ENCODE results near the gene MTERF4.

The MTERF4 gene

DNA sequence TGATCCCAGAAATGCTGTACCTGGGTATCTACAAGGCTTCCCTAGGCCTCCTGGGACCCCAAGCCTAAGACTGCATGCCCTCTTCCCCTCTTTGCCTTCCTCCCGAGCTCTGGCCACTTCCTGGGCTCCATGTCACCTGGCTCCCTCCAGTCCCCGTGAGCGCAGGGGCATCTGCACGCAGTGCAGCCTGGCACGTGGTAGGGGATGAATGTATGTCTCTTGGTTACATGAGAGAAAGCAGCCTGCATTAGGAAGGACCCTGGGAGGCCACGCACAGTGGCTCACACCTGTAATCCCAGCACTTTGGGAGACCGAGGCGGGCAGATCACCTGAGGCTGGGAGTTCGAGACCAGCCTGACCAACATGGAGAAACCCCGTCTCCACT, 31.3 kb upstream of the MTERF4 start:
- no peak for DNase-seq

DNA sequence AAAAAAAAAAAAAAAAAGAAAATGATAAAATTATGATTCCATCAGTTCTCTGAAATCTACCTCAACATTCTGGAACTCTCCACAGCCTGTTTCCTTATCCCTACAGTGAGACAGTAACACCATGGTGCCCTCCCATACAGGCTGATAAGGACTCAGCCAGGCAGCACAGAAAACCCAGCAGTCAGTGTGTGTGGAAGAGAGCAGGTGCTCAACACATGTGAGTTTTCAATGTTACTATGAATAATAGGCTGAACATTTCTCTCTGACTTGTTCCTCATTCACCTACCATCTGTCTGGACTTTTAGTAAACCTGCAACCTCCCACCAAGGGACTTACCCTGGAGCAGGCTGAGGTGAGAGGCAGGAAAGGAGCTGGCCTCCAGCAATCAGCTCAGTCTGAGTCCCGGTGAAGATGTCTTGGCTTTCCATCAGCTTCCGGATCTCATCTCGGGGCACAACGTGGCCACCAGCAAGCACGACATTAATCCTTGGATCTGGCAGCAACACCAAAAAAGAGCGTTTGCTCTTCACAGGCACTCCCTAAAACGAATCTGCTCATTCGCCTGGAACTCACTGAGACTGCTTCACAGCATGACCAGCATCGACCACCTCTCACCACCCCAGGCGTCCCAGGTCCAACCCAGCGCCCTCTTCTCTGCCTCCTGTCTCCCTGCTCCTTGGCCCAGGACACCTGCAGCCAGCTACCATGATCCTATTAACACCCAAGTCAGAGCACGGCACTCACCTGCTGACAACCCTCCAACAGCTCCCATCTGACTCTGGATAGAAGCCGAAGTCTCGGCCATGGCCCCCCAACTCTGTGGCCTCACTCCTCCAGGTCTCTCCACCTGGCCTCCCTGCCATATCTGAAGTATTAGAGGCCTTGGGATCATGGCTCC, 30.7 kb upstream of the MTERF4 start:
- DNase-seq: no peak

DNA sequence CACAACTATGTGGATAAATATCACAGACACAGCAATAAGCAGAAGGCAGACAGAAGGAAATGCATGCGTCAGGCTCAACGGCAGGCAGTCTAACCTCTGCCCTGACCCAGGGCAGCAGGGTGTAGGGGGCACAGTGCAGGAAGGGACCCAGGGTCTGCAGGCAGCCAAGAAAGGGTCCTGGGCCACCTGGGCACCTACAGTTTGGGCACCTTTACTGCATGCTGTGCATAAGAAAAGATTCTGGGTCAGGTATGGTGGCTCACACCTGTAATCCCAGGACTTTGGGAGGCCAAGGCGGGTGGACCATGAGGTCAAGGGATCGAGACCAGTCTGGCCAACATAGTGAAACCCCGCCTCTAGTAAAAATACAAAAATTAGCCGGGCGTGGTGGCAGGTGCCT, 29.4 kb upstream of the MTERF4 start:
- DNase-seq: no peak

DNA sequence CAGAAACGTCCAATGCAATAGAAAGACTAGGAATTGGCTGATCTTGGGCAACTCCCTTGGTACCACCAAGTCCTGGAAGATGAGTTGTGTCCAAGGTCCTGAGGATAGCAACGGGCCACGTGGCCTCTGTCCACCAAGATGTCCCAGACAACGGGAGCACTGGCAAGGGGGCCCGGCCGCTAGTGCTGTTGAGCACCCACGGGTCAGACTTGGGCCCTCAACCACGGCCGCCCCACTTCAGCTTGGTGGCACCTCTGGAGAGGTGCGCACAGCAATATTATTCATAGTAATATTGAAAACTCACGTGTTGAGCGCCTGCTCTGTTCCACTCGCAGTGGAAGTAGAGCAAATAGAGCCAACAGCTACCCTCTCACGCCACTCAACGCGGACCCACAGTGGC, 28.2 kb upstream of the MTERF4 start:
- DNase-seq: no peak

DNA sequence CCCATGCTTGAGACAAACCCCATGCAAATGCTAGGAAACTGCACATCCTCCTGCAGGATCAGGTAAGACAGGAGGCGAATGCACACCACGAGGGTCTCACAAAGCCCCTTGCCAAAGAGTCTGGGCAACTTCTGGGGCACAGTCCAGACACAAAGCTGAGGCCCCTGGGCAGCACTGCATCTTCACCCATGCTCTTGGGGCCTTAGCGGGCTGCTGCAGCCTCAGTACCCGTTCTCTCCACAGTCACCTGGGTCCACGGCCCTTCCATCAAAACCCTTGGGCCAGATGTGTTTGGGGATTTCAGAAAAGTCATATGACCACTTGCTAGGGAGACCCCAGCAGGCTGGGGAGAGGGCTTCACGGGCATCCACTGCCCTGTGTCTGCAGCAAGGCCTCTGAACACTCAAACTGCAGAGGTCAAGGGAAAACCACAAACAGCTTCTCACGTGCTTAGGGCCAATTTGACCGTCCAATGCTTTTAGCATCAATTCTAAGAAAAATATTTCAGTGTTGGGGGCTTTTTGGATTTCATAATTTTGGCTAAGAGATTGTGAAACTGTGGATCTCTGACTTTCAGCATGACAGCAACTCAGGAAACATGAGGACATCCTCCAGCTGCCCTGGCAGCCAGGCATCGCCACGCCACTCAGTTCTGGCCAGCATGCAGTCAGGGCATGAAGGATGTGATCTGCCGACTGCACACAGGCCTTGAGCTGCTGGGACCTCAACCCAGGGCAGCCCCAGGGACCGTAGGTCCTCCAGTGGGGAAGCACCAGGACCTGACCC, 27.2 kb upstream of the MTERF4 start:
- DNase-seq: no peak

DNA sequence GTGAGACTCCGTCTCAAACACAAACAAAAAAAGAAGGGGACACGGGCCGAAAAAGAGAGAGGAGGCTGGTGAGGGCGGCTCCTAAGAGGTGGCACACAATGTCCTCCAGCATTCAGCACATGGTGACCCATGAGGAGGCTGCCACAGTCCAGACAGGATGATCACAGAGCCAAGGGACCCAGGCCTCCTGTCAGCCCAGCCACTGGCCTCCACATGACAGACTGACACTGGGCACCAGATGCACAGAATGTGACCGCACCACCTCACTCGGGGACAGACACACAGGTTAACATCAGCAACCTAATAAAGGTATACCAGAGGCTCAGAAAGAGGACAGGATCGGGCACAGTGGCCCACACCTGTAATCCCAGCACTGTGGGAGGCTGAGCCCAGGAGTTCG, 26.2 kb upstream of the MTERF4 start:
- no peak for DNase-seq

DNA sequence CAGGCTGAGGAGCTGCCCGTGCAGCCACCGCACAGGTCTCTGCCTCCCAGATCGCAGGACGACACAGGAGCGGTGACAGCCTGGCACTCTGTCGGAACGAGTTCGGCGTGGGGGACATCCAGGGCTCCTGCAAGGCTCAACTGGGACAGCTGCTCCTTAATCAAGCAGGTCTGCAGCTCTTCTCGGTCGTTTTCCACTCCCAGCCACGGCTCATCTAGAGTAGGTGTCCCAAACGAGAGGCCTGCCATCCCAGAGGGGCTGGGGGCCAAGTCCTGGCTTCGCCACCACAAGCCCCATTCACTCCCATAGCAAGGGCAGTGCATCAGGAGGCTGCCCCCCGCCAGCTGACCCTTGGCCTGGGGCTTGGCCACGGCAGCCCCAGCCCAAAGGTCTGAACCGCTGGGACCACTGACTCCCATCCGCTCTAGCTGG, 24.7 kb upstream of the MTERF4 start:
- no peak for DNase-seq

DNA sequence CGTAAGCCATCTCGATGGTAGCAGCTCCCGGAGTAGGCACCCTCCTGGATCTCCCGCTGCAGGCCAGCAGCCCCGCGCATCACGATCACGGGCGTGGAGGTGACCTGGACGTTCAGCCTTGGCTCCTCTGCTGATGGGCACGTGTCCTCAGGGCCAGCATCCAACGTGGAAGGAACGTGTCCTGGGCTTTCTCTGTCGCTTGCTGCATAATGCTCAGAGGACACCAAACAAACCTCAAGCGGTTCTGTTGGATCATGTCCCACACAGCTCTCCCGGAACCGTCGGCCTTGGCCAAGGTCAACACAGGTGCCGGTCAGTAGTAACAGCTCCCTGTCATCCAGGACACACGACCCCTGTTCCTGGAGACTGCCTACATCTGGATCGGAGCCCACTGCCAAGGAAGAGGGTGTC, 24.1 kb upstream of the MTERF4 start:
- DNase-seq: no peak

DNA sequence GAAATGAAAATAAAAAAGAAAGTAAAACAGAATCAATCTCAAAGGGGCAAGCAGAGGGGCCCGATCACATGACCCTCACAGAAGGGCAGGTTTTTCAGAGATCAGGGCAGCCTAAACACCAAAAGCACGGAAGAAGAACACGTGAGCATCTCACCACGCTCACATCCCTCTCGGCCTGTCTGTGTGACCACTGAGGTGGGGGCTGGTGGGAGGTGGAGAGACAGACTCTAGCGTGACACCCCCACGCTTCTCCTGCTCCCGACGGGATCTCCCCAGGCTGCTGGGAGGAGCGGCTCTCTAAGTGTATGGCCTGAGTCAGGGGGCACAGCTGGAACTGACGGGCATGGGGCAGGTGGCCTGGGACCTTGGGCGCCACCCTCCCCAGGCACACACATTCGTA, 23.5 kb upstream of the MTERF4 start:
- no peak for DNase-seq

DNA sequence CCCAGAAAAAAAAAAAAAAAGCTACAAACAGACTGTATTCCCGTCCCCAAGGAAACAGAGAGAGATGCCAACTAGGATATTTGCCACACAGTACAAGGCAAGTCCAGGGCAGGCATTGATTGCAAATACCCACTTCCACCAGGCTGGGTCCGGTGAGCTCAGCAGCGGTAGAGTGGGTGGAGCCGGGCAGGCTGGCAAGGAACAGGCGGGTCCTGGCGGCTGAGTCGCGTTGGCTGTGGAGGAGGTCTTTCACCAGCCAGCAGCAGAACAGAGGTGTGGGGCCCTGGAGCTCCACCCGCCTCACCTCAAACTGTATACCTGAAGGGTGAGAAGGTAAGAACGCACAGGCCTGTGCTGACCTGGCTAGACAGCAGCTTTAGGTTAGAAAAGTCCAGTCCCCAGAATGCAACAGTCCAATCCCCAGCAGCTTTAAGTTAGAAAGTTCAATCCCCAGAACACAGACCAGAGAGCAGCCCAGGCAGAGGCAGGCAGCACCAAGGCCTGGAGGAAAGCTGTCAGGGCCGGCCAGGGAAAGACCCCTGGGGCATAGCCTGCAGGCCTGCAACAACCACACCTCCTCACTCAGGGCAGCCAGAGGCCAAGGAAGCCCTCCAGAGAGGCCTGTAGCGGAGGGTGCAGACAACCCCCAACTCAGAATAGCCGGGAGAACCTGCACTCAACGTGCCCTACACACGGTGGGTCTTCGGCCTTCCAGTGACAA, 21.9 kb upstream of the MTERF4 start:
- no peak for DNase-seq

DNA sequence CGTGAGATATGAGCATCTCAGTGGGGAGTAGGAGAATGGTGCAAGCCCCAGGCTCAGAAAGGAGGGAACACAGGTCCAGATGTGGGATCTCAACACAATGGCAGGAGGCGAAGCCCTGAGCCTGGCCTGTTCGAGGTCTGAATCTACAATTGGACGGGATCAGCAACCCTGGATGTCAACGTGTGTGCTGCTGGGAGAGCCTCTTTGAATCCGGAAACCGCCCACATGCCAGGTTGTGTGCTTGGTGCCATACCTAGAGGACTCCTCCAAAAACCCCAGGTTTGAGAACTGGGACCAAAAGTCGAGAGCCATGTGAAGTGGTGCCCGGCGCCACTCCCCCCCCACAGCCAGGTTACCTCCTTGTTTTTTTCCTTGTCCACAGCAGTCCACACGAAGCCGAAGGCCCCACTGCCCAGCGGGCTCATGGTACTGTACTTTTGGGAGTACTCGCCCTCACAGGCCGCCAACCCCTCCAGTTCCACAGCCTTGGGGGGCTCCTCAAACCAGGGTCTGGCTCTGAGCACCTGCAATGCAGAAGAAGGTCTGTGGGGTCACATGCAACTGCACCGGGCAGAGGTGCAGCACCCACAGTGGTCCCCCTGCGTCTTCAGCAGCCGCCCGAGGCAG, 20.4 kb upstream of the MTERF4 start:
- DNase-seq: no peak

DNA sequence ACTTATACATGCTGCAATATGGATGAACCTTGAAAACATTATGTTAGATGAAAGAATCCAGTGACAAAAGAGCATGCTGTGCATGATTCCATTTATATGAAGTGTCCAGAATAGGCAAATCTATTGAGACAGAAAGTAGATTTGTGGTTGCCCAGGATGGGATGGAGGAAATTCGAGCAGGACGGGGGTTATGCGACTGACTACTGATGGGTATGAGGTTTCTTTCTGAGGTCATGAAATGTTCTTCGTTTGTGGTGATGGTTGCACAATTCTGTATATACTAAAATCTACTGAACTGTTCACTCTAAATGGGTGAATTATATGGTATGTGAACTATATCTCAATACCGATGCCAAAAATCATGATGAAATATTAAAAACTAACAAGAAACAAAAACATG, 18.9 kb upstream of the MTERF4 start:
- DNase-seq: no peak

DNA sequence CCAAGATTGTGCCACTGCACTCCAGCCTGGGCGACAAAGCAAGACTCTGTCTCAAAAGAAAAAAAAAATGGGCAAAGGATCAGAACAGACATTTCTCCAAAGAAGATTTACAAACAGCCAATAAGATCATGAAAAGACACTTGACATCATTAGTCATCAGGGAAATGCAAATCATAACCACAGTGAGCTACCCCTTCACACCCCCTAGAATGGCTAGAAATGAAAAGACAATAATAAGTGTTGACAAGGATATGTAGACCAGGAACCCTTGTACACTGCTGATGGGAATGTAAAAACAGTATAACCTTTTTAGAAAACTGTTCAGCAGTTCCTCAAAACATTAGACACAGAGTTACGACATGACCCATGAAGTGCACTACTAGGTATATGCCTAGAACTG, 18.4 kb upstream of the MTERF4 start:
- no peak for DNase-seq

DNA sequence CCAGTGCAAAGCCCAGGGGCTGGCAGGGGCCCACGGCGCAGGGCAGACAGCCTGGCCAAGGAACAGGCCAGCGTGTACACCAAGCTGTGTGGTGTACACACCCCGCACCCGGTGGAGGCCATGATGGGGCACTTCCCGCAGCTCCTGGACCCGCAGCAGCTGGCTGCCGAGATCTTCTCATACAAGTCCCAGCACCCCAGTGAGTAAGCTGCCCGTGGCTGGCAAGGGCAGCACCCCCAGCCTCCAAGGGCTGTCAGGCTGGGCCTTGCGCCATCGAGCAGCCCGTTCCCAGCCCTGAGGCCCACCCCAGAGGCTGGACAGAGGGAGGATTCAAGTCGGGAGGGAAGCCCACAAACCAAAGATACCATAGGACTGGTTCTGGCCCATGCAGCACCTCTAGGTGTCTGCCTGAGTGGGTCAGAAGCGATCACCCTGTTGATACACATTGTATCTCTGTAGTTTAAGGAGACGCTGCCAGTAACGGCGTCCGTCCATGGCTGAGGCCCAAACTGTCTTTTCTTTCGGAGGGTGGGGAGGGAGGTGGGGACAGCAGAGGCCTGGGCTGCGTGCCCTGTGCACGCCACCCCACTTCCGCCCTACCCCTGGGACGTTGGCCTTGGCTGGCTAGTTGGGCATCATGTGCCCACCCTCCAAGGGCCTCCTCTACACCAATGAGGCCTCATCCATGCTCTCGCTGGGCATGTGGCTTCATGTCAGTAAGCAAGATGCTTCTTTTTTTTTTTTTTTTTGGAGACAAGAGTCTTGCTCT, 16.8 kb upstream of the MTERF4 start:
- DNase-seq: no peak

DNA sequence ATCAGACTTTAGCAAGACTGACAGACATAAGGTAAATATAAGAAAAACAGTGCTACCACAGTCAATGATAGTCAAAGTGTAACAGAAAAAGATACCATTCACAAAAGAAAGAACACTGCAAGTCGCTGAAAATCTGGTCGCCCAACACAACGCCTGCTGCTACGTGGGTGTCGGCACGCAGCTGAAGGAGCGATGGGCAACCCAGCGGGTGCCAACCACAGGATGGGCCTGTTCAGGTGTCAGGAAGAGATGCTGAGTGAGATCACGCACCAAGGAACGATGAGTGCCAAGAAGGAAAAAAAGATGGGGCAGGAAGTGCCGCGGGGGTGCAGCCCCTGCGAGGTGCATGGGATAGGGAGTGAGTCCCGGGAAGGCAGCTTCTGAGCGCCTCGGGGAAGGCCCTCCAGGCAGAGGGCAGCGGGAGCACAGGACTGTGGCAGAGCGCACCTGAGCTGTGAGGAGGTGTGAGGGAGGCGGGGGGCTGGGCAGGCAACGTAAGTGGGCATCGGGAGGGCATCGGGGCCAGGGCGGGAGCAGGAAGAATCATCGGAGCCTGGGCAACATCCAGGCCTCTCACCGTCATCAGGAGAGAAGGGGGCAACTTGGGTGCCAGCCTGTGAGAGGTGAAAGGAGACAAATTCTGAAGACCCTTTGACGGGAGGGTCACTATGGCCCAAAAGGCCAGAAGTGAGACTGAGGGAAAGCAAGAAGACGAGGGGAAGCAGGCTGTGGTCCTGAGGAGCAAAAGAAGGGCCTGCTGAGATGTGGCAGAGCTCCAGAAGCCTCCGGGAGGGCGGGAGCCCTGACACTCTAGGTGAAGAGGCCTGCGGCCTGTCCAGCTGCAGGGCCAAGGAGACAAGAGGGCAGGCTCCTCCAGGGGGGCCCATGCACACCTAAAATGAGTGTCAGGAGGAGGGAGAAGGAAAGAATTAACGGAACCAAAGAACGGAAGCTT, 14.8 kb upstream of the MTERF4 start:
- no peak for DNase-seq

DNA sequence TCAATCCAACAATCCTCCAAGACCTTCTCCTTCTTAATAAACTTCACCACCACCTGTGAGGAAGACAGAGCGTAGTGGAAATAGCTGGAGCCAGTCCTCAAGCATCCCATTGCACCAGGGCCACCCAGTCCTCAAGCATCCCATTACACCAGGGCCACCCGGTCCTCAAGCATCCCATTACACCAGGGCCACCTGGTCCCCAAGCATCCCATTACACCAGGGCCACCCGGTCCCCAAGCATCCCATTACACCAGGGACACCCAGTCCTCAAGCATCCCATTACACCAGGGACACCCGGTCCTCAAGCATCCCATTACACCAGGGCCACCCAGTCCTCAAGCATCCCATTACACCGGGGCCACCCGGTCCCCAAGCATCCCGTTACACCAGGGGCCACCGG, 13.3 kb upstream of the MTERF4 start:
- DNase-seq: no peak

DNA sequence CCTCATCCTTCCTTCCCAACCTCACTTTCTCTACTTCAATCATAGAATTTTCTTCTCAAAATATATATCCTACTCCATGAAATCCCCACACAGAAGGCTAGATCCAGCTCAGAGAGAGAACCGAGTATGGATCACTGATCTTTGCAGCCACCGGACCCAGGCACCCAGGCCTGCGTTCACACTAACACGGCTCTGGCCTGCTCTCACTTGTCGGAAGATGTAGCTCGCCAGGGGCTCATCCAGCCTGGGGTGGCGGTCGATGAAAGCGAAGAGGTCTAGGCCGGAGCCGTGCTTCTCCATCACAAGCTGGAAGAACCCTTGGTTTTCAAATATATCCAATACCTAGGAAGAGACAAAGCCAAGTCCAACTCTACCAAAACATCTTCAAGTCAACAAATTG, 12.7 kb upstream of the MTERF4 start:
- DNase-seq: no peak

DNA sequence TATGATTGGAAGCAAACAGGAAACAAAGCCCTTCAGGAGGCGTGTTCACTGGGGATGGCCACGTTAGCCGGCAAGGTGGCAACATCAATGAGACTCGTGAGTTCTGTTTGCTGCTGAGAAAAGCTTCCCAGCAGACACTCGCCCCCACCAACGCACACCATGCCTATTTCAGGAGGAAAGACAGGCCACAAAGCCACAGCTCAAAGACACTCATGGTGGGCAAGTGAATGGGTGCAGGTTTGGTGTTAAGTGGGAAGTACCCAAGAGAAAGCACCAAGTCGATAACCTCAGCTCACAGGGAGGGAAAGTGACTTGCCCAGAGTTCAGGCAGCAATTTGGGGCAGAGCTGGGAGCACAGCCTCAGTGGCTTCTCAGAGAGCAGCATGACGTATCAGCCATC, 10.5 kb upstream of the MTERF4 start:
- no peak for DNase-seq

DNA sequence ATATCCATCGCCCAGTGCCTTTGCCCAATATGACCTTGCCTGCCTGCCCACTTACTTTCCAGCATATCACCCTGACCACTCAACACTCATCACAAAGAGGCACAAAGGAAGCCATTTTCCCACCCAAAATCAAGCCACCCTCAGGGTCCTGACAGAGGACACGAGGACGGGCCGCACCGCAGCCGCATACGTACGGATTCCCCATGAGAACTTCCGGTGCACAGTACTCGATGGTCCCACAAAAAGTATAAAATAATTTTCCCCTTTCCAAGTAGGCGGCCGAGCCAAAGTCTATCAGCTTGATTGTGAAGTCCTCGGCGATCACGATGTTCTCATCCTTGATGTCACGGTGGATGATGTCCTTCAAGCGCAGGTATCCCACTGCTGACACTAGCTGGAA, 10.0 kb upstream of the MTERF4 start:
- no peak for DNase-seq

DNA sequence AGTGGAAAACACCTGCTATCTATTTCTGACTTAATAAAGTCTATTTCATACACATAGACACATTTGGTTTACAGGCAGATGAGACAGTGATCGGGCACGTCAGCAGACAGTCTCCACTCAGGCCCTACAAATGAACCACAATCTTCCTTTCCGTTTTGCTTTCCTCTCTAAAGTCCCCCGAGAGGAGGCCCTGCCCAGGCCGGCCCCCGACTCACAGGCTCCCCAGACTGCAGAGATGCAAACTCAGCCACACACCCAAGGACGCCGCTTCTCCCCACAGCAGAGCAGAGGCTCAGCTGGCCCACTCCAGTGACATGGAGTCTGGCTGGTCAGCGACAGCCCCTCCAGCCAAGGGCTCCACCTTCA, 9.3 kb upstream of the MTERF4 start:
- no peak for DNase-seq
